ENCODE measurements around the gene SPOPL.

SPOPL gene

GRCh38 chr2:138495384-138495783 lies 6.2 kb upstream of the SPOPL start:
- no peak overlapping the region for H3K27ac ChIP-seq (replicated peaks)
- no peak overlapping the region for H3K4me3 ChIP-seq (replicated peaks; ENCODE audit: insufficient read depth, low read length)
- H3K27me3 ChIP-seq (ENCODE audit: insufficient read depth, poor library complexity, severe bottlenecking): no peaks in the 10 kb centered on the region
- DNase-seq (ENCODE audit: low read depth in 1 of 2, low spot score in 1 of 2): no peak
- TF ChIP-seq CTCF (IDR thresholded peaks at IDR 0.05; ENCODE audit: insufficient read depth, low read length): no peak
- TF ChIP-seq POLR2AphosphoS5 (IDR thresholded peaks at IDR 0.05; ENCODE audit: low read depth): no peak
- no peak for TF ChIP-seq SPI1 (IDR thresholded peaks at IDR 0.05; ENCODE audit: borderline replicate concordance, low read depth)
- TF ChIP-seq GABPA (IDR thresholded peaks at IDR 0.05; ENCODE audit: low read depth): no peak
- no peak for TF ChIP-seq REST (IDR thresholded peaks at IDR 0.05; ENCODE audit: insufficient replicate concordance, low read depth)

GRCh38 chr2:138496096-138496651 lies 5.4 kb upstream of the SPOPL start:
- no peak overlapping the region for H3K27ac ChIP-seq (replicated peaks)
- no peak overlapping the region for H3K4me3 ChIP-seq (replicated peaks; ENCODE audit: insufficient read depth, low read length)
- TF ChIP-seq GABPA (IDR thresholded peaks at IDR 0.05; ENCODE audit: low read depth): no peak
- no peak for TF ChIP-seq SPI1 (IDR thresholded peaks at IDR 0.05; ENCODE audit: borderline replicate concordance, low read depth)
- TF ChIP-seq POLR2AphosphoS5 (IDR thresholded peaks at IDR 0.05; ENCODE audit: low read depth): no peak
- TF ChIP-seq REST (IDR thresholded peaks at IDR 0.05; ENCODE audit: insufficient replicate concordance, low read depth): no peak
- TF ChIP-seq CTCF (IDR thresholded peaks at IDR 0.05; ENCODE audit: insufficient read depth, low read length): no peak
- H3K27me3 ChIP-seq (ENCODE audit: insufficient read depth, poor library complexity, severe bottlenecking): no peaks in the 10 kb centered on the region
- no peak for DNase-seq (ENCODE audit: low read depth in 1 of 2, low spot score in 1 of 2)

GRCh38 chr2:138497294-138497693 lies 4.3 kb upstream of the SPOPL start:
- Histone ChIP-seq H3K27ac (replicated peaks) (no peak overlapping the region), H3K4me3 (replicated peaks; ENCODE audit: insufficient read depth, low read length) (no peak overlapping the region), H3K27me3 (ENCODE audit: insufficient read depth, poor library complexity, severe bottlenecking) (no peaks in the 10 kb centered on the region)
- DNase-seq (ENCODE audit: low read depth in 1 of 2, low spot score in 1 of 2): no peak
- TF ChIP-seq SPI1 (IDR thresholded peaks at IDR 0.05; ENCODE audit: borderline replicate concordance, low read depth): no peak
- TF ChIP-seq REST (IDR thresholded peaks at IDR 0.05; ENCODE audit: insufficient replicate concordance, low read depth): no peak
- TF ChIP-seq POLR2AphosphoS5 (IDR thresholded peaks at IDR 0.05; ENCODE audit: low read depth): no peak
- TF ChIP-seq CTCF (IDR thresholded peaks at IDR 0.05; ENCODE audit: insufficient read depth, low read length): no peak
- no peak for TF ChIP-seq GABPA (IDR thresholded peaks at IDR 0.05; ENCODE audit: low read depth)
